HG03159 (cell line): ENCODE data around the gene ADAMTS2.

ENCODE experiments used
- ATAC-seq: cut with Tn5 transposase; IDR thresholded peaks from one replicate; pipeline ENCODE4 v1.9.1; 2021; ENCODE audit warnings: mild to moderate bottlenecking, moderate library complexity; ENCODE audit not compliant: unreplicated experiment

The ADAMTS2 gene

DNA sequence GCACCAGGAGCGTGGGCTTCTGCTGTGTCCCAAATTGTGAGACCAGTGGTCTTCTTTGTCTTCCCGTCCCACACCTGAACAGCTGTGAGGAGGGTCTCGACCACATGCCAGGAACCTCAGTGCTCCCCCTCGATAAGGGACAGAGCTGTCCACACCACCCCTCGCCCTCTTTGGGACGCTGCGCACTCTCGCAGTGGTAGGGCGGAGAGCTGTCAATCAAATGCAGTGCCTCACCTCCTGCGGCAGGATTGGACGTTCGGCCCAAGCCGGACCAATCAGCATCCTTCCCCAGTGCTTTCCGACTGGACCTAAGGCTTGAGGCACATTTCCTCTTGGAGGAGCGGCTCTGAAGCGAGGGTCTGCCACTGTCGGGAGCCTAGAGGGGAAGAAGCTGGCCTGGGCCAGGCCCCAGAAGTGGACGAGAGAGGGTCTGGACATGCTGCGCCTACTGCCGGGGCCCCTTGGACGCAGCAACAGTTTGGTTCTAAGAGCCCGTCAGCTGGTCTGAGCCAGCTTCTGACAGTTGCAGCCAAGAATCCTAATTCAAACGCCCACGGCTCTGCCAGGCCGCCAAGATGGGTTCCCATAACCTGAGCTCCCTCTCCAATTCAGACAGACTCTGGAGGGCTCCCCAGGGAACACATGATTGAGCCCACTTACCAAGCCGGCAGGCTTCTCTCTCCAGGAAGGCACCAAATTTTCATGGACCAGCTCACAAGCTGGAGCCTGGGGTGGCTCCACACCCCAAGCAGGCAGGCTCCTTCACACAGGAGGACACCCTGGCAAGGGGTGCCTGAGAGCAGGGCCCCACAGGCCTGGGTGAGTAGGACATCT lies 28.1 kb upstream of the ADAMTS2 start:
- no peak for ATAC-seq

DNA sequence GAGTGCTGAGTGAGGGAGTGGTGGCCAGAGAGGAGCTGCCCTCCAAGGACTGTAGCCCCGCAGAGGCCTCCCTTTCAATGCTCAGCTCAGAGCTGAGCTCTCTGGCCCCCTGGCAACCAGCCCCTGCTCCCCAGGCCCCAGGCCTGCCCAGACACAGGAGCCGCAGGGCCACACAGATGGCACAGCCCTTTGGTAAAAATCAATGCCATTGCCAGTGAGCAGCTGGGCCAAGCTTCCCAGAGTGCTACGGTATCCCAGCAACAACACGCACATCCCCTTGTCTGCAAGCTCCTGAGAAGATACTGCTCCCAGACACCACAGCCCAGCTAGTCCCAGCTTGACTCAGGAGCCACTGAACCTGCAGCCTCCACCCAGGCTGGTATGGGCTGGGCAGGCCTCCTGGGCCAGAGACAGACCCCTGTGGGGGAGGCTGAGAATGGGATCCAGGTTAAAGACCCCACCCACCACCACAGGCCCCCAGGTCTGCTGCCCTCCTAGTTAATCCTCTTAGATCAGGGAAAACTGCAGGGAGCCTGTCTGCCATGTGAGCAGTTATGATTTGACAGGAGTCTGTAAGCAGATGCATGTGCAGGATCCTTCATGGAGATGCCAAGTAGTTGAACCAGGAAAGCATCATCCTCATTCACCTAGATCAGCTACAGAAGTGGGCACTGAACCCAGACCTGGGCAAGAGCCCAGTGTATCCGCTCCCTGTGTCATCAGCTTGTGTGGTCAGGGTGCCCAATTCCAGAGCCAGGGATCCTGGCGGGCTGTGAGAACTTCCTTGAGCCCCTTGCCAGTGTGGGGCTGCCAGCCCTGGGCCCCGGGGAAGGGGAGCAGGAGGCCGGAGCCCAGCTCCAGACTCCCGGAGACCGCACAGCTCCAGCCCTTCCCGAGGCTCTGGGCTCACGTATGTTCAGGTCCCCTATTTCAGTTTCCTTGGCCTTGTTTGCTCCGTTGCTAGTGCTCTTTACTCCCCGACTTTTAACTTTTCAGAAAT lies 26.7 kb upstream of the ADAMTS2 start:
- no peak for ATAC-seq

DNA sequence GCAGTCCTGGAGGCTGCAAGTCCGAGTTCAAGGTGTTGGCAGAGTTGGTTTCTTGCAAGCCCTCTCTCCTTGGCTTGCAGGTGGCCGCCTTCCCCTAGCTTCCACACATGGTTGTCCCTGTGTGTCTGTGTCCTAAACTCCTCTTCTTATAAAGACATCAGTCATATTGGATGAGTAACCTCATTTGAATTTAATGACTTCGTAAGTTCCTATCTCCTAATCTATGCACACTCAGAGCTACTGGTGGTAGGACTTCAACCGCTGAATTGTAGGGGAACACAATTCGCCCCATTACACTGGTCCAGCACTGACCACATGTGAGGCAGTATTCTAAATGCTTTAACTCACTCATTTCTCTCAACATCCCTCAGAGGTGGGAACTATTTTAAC lies 25.9 kb upstream of the ADAMTS2 start:
- no peak for ATAC-seq

DNA sequence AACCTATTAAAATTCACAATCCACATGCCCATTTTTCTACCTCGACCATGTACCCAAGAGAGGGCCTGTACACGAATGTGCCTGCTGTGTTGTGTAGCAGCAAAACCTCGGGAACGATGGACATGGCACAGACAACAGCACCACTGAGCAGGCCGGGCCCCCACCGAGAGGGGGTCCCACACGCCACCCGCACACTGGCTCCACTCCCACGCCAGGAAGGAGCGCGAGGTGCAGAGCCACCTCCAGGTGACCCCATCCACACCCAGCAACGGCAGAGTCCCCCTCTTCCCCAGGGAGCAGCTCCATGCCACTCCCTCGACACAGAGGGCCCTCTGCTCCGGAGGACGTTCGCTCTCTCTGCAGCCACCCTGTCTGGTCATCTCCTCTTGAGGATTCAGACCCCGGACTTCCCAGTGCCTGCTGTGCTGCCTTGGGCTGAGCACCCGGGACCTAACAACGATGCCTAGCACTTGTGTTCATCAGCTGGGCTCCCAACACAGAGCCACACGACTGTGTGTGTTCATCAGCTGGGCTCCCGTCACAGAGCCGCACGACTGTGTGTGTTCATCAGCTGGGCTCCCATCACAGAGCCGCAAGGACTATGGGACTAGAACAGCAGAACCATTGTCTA lies 25.3 kb upstream of the ADAMTS2 start:
- ATAC-seq: no peak

DNA sequence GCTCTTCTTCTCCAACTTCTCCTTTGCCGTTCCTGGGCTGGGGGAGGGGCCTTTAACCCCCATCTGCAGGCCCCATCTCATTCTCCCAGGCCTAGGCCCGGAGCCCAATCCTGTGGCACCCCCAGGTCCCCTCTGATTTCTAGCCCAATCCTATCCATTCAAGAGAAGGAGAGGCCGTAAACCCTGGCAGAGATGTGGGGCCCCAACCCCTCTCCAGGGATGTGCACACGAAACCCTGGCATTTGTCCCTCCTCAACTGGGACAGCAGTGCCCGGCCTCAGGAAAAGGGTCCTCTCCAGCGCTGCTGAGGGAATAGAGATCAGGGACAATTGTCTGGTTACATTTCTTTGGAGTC lies 24.2 kb upstream of the ADAMTS2 start:
- no peak for ATAC-seq

DNA sequence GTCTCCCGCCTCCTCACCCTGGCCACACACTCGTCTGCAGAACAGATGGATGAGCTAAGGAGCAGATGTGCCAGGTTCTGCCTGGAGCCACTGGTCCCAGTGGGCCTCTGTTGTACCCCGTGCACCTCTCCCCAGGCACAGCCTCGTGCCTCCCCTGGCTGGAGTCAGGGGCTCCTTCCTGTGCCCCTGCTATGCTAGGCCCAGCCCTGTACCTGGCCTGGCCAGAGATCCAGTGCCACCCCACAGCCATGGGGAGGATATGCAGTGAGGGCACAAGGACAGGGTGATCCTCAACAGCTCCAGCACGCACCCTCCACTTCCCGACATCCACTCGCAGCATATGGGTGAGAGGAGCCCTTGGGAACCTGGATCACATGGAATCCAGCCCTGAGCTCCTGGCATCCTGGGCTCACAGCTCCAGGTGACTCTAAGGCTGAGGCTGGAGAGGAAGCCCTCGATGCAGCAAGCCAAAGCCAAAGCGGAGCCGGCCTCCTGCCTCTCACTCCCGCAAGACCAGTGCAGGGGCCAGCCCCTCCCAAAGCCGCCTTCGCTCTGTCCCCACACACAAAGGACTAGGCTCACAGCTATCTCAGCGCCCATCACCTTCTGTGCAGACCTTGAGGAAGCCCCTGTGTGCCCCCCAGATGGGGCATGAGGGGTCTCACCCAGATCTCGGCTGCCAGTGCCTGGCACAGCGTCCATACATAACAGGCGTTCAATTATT lies 23.7 kb upstream of the ADAMTS2 start:
- no peak for ATAC-seq

DNA sequence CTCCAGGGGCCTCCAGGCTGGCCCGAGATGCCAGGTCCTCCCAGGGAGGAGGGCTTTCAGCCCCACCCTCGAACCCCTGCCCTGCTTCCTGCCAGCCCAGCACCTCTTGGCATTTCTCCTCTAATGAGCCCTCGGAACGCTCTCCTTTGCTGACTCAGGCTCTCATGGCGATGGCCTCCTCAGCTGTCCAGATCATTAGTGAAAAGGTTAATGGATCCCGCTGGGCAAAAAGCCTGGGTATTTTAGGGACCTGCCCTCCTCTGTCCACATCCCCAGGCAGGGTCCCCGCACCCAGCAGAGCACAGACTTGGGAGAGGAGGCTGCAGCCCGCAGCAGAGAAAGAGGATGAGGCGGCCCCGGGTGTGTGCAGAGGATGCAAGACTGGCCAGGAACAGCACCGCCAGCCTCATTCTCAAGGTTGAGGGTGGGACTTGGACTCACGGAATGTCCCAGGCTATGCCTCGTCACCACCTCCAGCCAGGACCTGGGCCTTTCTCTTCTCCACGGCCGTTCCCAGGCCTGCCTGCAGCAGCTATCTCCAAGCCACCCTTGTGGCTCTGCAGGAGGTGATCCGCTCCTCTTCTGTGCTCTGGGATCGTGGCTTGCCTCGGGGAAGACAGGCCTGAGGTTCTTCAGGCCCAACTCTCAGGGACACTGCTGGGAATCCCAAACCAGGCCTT lies 23.0 kb upstream of the ADAMTS2 start:
- ATAC-seq: no peak

DNA sequence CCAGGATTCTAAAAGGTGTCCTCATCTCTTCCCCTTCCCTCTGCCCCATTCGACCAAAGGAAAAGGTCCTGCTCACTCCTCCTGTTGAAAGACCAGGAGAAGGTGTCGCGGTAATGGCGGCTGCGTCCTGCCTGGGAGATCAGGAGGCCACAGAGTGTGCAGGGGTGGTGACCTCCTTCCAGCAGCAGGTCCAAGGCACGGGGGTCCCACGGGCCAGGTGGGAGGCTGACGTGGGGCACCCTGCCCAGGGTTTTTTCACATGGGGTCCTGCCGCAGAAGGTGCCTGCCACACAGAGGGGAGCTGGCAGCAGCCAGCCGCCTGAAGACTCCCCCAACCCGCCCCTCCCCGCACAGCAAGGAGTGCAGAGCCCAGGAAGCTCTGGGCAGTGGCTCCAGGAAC lies 22.2 kb upstream of the ADAMTS2 start:
- ATAC-seq: no peak

DNA sequence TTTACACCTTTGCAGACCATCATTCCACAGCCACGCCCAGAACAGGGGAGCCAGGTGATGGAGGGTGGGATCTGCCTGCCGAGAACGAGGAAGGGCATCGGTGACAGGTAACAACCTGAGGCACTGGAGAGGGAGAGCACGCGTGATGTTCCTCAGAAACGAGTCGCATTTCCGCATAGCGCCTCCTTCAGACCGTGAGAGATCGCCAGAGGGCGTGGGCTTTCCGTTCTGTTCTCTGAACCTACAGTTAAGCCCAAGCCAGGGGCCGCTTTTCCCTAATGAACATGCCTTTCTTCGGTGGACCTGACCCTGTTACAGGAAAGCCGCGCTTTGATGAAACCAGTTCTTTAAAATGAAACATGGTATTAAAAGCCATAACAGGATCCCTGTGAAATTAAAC lies 17.1 kb upstream of the ADAMTS2 start:
- no peak for ATAC-seq

DNA sequence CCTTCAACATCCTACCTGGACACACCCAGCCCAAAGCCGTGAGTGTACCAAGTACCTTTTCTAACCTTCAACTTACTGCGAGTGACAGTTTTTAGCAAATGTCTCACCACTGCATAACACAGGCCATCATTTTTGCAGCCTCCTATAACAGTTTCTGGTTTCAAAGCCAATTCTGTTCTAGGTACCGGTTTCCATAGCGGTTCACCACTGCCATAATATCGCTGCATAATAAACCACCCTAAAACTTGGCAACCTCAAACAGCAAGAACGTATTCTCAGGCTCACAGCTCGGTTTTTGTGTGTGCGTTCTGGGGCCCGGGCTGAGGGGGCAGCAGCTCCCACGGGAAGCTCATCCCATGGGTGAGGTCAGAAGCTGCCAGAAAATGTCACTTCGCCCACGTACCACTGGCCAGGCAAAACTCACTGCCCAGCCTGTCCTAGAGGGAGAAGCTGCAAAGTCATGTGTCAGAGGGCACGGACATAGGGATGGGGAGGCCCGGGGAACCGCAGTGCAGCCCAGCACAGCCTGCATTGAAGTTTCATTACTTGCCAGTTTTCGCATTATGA lies 15.9 kb upstream of the ADAMTS2 start:
- ATAC-seq: no peak

DNA sequence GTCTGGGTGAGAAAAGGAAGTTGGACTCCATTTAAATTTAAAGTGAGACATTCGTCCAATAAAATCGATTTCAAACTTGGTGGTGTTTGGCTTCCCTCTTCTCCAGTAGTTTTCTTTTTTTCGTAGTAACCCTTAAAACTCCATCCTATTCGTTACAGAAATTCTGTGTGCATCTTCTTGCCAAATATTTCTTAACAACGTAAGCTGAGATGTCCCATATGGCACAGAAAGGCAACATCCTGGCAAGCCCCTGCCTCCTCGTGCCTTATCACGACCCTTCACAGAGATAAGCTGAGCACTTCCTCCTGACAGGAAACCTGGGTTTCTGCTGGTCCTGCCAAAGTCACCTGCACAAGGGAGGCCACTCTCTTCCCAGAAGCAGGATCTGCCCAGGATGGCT lies 11.8 kb upstream of the ADAMTS2 start:
- ATAC-seq: no peak

DNA sequence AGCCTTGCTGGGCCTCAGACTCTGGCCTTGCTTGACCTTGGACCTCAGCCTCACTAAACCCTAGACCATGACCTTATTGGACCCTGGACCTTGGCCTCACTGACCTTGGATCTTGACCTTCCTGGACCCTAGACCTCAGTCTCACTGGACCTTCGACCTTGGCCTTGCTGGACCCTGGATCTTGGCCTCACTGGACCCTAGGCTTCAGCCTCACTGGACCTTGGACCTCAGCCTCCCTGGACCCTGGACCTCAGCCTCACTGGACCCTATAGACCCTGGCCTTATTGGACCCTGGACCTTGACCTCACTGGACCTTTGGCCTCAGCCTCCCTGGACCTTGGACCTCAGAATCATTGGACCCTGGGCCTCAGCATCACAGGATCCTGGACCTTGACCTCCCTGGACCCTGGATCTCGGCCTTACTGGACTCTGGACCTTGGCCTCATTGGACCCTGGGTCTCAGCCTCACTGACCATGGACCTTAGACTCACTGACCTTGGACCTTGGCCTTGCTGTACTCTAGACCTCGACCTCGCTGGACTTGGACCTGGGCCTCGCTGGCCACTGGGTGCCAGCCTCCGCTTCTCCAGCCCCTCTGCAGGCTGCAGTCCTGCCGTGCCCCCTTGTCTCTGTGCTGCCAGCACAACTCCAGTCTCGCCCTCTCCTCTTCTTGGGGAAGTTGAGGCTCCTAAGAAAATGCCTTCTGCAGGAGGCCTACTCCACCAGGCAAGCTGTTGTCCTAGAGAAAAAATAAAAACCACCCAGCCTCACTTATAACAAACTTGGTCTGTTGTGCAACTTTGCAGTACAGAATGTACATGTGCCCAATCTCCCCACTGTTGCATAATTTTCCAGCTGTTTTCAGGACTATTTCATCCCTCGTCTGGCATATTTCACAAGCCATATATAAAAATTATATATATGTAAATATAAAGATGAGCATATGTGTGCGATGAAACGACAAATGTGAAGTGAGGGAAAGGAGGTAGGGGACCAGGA lies 11.0 kb upstream of the ADAMTS2 start:
- ATAC-seq: no peak

DNA sequence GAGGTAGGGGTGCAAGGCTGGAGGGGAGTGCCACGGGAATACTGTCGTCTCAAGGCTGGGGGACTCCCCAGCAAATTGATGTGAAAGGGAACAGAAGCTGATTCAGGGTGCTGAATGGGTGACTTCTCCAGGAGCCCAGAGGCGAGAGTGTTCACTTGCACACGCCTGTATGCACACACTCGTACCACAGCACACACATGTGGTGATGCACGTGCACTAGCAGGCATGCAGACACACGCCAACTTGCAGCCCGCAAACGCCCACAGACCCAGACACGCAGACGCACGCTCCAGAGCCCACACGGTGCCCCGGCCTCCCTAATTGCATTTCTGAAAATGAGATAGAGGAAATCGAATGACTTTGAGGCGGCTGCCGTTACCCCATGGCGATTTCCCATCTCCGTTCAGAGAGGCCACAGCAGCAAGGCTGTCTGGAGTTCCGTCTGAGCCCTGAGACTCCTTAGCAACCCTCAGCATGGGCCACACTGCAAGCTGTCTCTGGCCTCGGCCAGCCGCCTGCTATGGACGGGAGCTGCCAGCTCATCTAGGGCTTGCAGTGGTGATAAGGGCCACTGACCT lies 9.1 kb upstream of the ADAMTS2 start:
- no peak for ATAC-seq

DNA sequence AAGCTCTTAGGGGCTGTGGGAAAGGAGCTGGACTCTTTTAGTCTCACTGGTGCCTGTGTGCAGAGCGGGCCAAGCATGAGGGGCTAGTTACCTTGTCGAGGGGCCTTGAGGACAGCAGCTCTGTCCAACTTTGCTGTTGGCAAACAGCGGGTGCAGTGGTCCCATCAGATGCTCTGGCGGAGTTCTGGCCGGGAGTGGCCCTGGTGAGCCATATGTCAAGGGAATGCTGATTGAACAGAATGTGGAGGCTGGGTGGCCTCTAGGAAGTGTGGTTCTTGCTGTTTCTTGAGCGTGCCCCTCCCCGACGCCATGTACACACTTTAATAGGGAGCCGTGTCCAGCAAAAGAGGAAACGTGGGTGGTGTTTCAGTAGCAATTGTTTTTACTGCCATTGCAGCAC lies 3.6 kb upstream of the ADAMTS2 start:
- ATAC-seq: no peak

DNA sequence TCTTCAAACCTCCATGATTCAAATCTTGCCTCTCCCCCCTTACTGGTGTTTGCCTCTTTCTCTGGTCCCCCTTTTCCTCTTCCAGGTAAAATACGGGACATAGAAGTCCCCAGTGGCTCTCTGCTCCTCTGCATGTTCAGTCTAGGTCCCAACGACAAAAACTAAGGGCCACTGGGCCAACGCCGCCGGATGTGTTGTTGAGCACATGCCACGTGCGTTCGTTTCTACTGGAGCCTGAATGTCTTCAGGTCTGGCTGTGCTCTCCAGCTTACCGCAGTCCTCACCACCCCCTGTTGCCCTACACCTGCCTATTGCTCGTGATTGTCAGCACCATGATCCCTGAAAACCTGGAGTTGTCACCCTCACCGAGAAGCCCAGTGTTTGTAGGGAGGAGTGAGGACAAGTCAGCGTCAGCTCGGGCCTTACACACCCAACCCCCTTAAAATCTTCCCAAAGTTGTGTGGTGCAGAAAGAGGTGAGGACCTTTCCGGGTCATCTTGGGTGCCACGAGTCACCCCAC lies 2.8 kb upstream of the ADAMTS2 start:
- no peak for ATAC-seq

DNA sequence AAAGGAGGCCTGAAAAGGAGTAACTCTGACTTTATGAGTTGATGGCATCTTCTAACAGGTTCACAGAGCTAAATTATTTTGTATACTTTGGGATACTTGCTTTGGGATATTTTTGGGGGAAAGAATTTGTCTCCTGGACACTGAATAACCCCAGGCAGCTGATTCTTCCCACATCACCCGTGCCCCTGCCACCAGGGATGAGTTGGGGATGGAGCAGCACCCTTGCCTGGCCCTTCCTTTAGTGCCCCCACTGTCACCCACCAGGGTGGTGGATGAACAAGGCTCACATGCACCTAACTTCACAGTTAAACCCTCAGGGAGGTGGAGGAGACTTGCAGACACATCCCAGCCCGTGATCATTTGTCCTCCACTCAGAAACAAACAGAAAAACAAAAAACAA lies 2.3 kb upstream of the ADAMTS2 start:
- ATAC-seq: no peak

DNA sequence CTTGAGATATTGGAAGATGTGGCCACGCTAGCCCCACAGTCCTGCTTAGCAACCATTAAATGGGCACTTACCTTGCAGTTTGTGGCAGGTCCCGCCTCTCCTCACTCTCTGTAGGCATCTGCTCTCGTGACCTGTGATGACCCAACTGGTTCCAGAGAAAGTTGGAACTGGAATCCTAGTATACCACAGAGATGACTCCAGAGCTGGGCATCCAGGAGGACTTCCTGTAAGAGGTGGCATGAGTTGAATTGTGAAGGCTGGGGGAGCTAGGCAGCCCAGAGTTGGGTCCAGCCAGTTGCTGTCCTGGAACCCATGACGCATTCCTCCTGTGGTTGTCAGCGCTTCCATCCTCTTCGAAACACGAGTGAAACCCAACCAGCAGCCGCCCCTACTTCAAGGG lies 1.6 kb upstream of the ADAMTS2 start:
- no peak for ATAC-seq

DNA sequence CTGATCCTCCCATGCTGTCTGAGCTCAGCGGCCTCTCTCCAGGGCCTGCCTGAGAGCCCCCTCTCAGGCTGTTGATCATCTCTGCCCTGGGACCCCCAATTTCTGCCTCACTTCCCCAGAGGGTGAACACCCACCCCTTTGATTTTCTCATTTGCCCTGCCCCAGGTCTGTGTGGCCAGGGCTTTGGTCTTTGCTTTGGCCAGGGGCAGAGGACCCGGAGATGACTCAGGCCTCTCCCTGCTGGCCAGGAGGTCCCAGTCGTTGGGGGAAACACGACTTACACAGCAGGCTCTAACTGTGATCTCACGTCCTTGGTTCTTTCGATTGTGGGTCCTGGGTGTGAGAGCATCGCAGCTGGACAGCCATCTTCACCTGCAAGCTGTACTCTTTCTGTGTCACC lies 1.1 kb upstream of the ADAMTS2 start:
- no peak for ATAC-seq

DNA sequence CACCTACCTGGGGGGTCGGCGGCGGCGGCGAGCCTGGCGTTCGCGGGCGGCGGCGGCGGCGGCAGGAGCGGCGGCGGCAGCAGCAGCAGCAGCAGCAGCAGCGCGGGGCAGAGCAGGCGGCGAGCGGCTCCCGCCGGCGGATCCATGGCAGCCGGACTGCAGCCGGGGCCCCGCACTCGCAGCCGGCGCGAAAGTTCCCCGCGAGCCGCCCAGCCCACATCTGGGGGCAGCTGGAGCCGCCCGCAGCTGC lies 153 bp downstream of the ADAMTS2 start:
- no peak for ATAC-seq
